ENCODE measurements around the gene DDX39A. TPM values are rescaled to one million over a fixed set of nuclear protein-coding genes. Genes with fewer than 3 reads are reported as not detected.

Gene DDX39A
- total and polyA plus RNA-seq, 2 of the 8 experiments (the other 6 are each of a cell fraction or from before 2014, with no cell fraction given) = 139 TPM

- Histone ChIP-seq H3K23ac (ENCODE audit: insufficient read length) (no peak overlapping the region), H2BK5ac (ENCODE audit: low read depth, low read length) (no peak overlapping the region), H3K4me1 (replicated peaks in 1 of 4; ENCODE audit: control insufficient read depth in 3 of 4, insufficient read depth in 4 of 4, low read length in 3 of 4) (peaks cover 0 to 4% (median 0%) of the 10 kb centered on the region in 4 experiments; a peak in 1 of 7 replicates), H3K4me3 (ENCODE audit: extremely low read depth in 1 of 4, insufficient read depth in 2 of 4, low read depth in 3 of 4, low read length in 4 of 4) (no peak overlapping the region), H2AK5ac (ENCODE audit: low read depth, low read length) (no peak overlapping the region), H2BK12ac (ENCODE audit: low read depth, low read length) (no peak overlapping the region), H3K79me1 (ENCODE audit: low read depth, low read length) (peaks cover 2% of the 10 kb centered on the region; the same call in 1 of the 2 replicates), H3K9me3 (ENCODE audit: insufficient read depth in 2 of 2, low read depth in 1 of 2, low read length in 1 of 2) (no peaks in the 10 kb centered on the region), H2BK120ac (replicated peaks; ENCODE audit: low read depth, low read length) (no peak overlapping the region), H2AFZ (ENCODE audit: low read length) (no peak overlapping the region), H3K23me2 (ENCODE audit: low read depth, low read length) (no peaks in the 10 kb centered on the region; the same call in 1 of the 2 replicates), H3K27ac (ENCODE audit: low read depth, low read length) (no peak overlapping the region), H2BK15ac (ENCODE audit: low read length) (no peak overlapping the region), H4K5ac (ENCODE audit: insufficient read length, low read depth, low read length) (no peak overlapping the region), H3K36me3 (ENCODE audit: control insufficient read depth in 2 of 4, insufficient read depth in 4 of 4, low read length in 3 of 4) (peaks cover 24 to 56% (median 46%) of the 10 kb centered on the region in 4 experiments), H4K8ac (ENCODE audit: extremely low read depth, insufficient read depth, low read length) (no peak overlapping the region), H3K18ac (ENCODE audit: extremely low read depth, low read length) (no peak overlapping the region), H2BK20ac (ENCODE audit: low read length) (no peak overlapping the region), H4K91ac (replicated peaks; ENCODE audit: insufficient read length, low read length) (no peak overlapping the region), H3K4ac (replicated peaks; ENCODE audit: insufficient read length, low read depth, low read length) (no peak overlapping the region), H3K4me2 (ENCODE audit: insufficient read depth in 1 of 2, low read depth in 2 of 2, low read length in 2 of 2) (no peak overlapping the region), H3K79me2 (ENCODE audit: control insufficient read depth in 1 of 2, insufficient read depth in 2 of 2, low read length in 2 of 2) (no peaks in the 10 kb centered on the region), H4K20me1 (replicated peaks in 1 of 2; ENCODE audit: control insufficient read depth in 1 of 2, insufficient read depth in 2 of 2, low read length in 2 of 2) (peaks cover 8 to 23% of the 10 kb centered on the region in 2 experiments), H3K14ac (ENCODE audit: insufficient read length) (no peak overlapping the region), H3K27me3 (replicated peaks in 1 of 4; ENCODE audit: control insufficient read depth in 3 of 4, extremely low read depth in 1 of 4, insufficient read depth in 3 of 4, low read length in 3 of 4) (no peaks in the 10 kb centered on the region), H3K9ac (replicated peaks in 1 of 4; ENCODE audit: extremely low read depth in 1 of 4, low read depth in 3 of 4, low read length in 3 of 4) (no peak overlapping the region), H3K56ac (replicated peaks; ENCODE audit: insufficient read length, low read depth, low read length) (no peak overlapping the region)
- POLR2A ChIA-PET (ENCODE audit: partially characterized antibody) = interaction anchor here (0.9 to 1.3 kb wide), 2 partner anchors 14 to 21 kb away, joined by 5 read pairs; no protein-coding TSS in a partner anchor
- 97% methylated on average over 10 of the region's 10 CpGs; no CpG with 5 or more reads in 1 of the 2 experiments for WGBS, 2 experiments (ENCODE audit: extremely low coverage in 1 of 2, insufficient coverage in 1 of 2, insufficient read length in 1 of 2, insufficient replicate concordance in 2 of 2, low coverage in 1 of 2, low lambda C conversion rate in 2 of 2, missing lambda C conversion rate in 1 of 2)
- no peak for DNase-seq (ENCODE audit: low read depth in 1 of 2, low spot score in 2 of 2)
- CTCF ChIA-PET (ENCODE audit: partially characterized antibody) = interaction anchor here (0.7 to 1.3 kb wide), 5 partner anchors 14 to 42 kb away, joined by 3 read pairs; no protein-coding TSS in a partner anchor
- no peak for FAIRE-seq
- no peak for TF ChIP-seq BRCA1 (IDR thresholded peaks at IDR 0.05; ENCODE audit: low read depth, low read length)
- no peak for TF ChIP-seq CHD2 (IDR thresholded peaks at IDR 0.05; ENCODE audit: low read length)
- TF ChIP-seq EGR1 (IDR thresholded peaks at IDR 0.05; ENCODE audit: borderline replicate concordance, low read depth, low read length) = no peak
- no peak for TF ChIP-seq SUZ12 (IDR thresholded peaks at IDR 0.05; ENCODE audit: low read length)
- no peak for TF ChIP-seq SIRT6 (IDR thresholded peaks at IDR 0.05; ENCODE audit: low read length)
- TF ChIP-seq TAF7 (optimal IDR thresholded peaks at IDR 0.05; ENCODE audit: borderline replicate concordance, low read depth, low read length) = no peak
- no peak for TF ChIP-seq RXRA (IDR thresholded peaks at IDR 0.05; ENCODE audit: insufficient read depth, low read depth, low read length)
- no peak for TF ChIP-seq SP1 (IDR thresholded peaks at IDR 0.05; ENCODE audit: low read depth, low read length)
- no peak for TF ChIP-seq JUND (IDR thresholded peaks at IDR 0.05; ENCODE audit: low read length)
- no peak for TF ChIP-seq BCL11A (IDR thresholded peaks at IDR 0.05; ENCODE audit: low read depth in 2 of 2, low read length in 2 of 2)
- TF ChIP-seq SP4 (IDR thresholded peaks at IDR 0.05; ENCODE audit: low read length) = no peak
- no peak for TF ChIP-seq CTBP2 (IDR thresholded peaks at IDR 0.05; ENCODE audit: borderline replicate concordance, insufficient read depth, insufficient read length, low read length)
- no peak for TF ChIP-seq RFX5 (IDR thresholded peaks at IDR 0.05; ENCODE audit: borderline replicate concordance, low read depth, low read length)
These were observed 27.3 kb upstream of the DDX39A start for GRCh38 chr19:14446336-14447036.

Measured in H1 (cell line).